SK-N-SH (cell line): ENCODE results near the gene EVL. TPM values are rescaled to one million over a fixed set of nuclear protein-coding genes. Genes with fewer than 3 reads are reported as not detected.
A peak's percentile ranks its signal among the peaks of the same experiment; 100 is the strongest.

Source experiments
- CTCF ChIA-PET: fragments of 300-600, 350-600 bp; formaldehyde crosslinking; extraction: SDS; loops from one replicate; lab custom pipeline; 2021; lab: Yijun Ruan, JAX
- POLR2A ChIA-PET: fragments of 350-600 bp; sonication (Branson Sonifier 250); formaldehyde crosslinking; extraction: SDS; loops from one replicate; lab custom pipeline; 2020; ENCODE audit warnings: antibody characterized with exemption, inconsistent platforms; lab: Yijun Ruan, JAX
- DNase-seq: peaks from one replicate; pipeline ENCODE4 v3.0.0; 2012
- H2AFZ ChIP-seq: fragments of 200-600 bp; sonication (generic); 2 replicates; pipeline ENCODE4 v1.8.1; 2016; ENCODE audit warnings: antibody characterized with exemption, mild to moderate bottlenecking, low read depth
- H3F3A ChIP-seq: fragments of 200-600 bp; sonication (generic); replicated peaks from 2 replicates; pipeline ENCODE3; 2016; ENCODE audit warnings: antibody characterized with exemption, mild to moderate bottlenecking; ENCODE audit not compliant: insufficient read depth
- H3K27ac ChIP-seq, 2 experiments: fragments of 200-500 bp in 1 of 2; fragments of 200-600 bp in 1 of 2; sonication (Bioruptor generic) in 1 of 2; sonication (generic), shearing (Covaris generic) in 1 of 2; 2 replicates each; pipeline versions ENCODE4 v1.5.1 to v1.6.1; 2014 to 2016; ENCODE audit warnings: low read depth in 2 of 2, inconsistent platforms in 1 of 2, low read length in 1 of 2, mild to moderate bottlenecking in 1 of 2, mixed read lengths in 1 of 2
- H3K27me3 ChIP-seq: fragments of 200-600 bp; sonication (generic), shearing (Covaris generic); 2 replicates; pipeline ENCODE4 v1.6.1; 2016; ENCODE audit warnings: mixed run types; ENCODE audit not compliant: insufficient read depth
- H3K36me3 ChIP-seq, 2 experiments: fragments of 200-500 bp in 1 of 2; fragments of 200-600 bp in 1 of 2; sonication (Bioruptor generic) in 1 of 2; sonication (generic) in 1 of 2; replicated peaks in 1 of 2; 2 replicates each; pipeline versions ENCODE3 to v1.5.1; 2014 to 2016; ENCODE audit warnings: low read length in 1 of 2, mild to moderate bottlenecking in 1 of 2; ENCODE audit not compliant: insufficient read depth in 2 of 2, control insufficient read depth in 1 of 2
- H3K4me1 ChIP-seq, 2 experiments: fragments of 200-500 bp in 1 of 2; fragments of 200-600 bp in 1 of 2; sonication (Bioruptor generic) in 1 of 2; sonication (generic), shearing (Covaris generic) in 1 of 2; 2 replicates each; pipeline versions ENCODE4 v1.5.1 to v1.6.1; 2014 to 2016; ENCODE audit warnings: low read depth in 1 of 2, low read length in 1 of 2, mixed run types in 1 of 2; ENCODE audit not compliant: insufficient read depth in 2 of 2, control insufficient read depth in 1 of 2
- H3K4me2 ChIP-seq: fragments of 200-600 bp; sonication (generic), shearing (Covaris generic); 2 replicates; pipeline ENCODE4 v1.6.1; 2017; ENCODE audit warnings: mixed run types
- H3K4me3 ChIP-seq, 2 experiments: fragments of 200-500 bp in 1 of 2; fragments of 200-600 bp in 1 of 2; sonication (Bioruptor generic) in 1 of 2; sonication (generic), shearing (Covaris generic) in 1 of 2; 2 replicates each; pipeline versions ENCODE4 v1.5.1 to v1.8.1; 2014 to 2016; ENCODE audit warnings: low read depth in 2 of 2, inconsistent platforms in 1 of 2, low read length in 1 of 2, mild to moderate bottlenecking in 1 of 2, mixed read lengths in 1 of 2, moderate library complexity in 1 of 2
- H3K79me2 ChIP-seq: fragments of 200-600 bp; sonication (generic); 2 replicates; pipeline ENCODE4 v1.8.1; 2017; ENCODE audit warnings: mild to moderate bottlenecking; ENCODE audit not compliant: insufficient read depth
- H3K9ac ChIP-seq: fragments of 200-600 bp; sonication (generic); 2 replicates; pipeline ENCODE4 v1.6.1; 2017; ENCODE audit warnings: mixed run types
- H3K9me2 ChIP-seq: fragments of 200-600 bp; sonication (generic); 2 replicates; pipeline ENCODE4 v1.6.1; 2017; ENCODE audit warnings: mixed run types
- H3K9me3 ChIP-seq: fragments of 200-600 bp; sonication (generic); 2 replicates; pipeline ENCODE4 v1.6.1; 2017; ENCODE audit warnings: mixed run types, mild to moderate bottlenecking, moderate library complexity
- H4K20me1 ChIP-seq: fragments of 200-600 bp; sonication (generic); 2 replicates; pipeline ENCODE4 v1.6.1; 2017; ENCODE audit warnings: mild to moderate bottlenecking, mixed run types; ENCODE audit not compliant: insufficient read depth
- CHD2 ChIP-seq: fragments of 150-350 bp; IDR thresholded peaks from 2 replicates; pipeline ENCODE4 v1.6.1; 2018; ENCODE audit warnings: low read length; ENCODE audit not compliant: partially characterized antibody
- CTCF ChIP-seq: fragments of 200-600 bp; sonication (generic); IDR thresholded peaks from 2 replicates; pipeline ENCODE4 v1.6.1; 2017; ENCODE audit warnings: antibody characterized with exemption, mild to moderate bottlenecking, moderate library complexity
- EP300 ChIP-seq, 2 experiments: IDR thresholded peaks; 2 replicates each; pipeline versions ENCODE4 v1.4.0 to v1.6.1; 2012; ENCODE audit warnings: borderline replicate concordance in 1 of 2, low read depth in 1 of 2, low read length in 1 of 2
- EZH2phosphoT487 ChIP-seq: fragments of 200-600 bp; sonication (generic); IDR thresholded peaks from 2 replicates; pipeline ENCODE4 v1.6.1; 2017; ENCODE audit warnings: low read depth, mixed run types, mild to moderate bottlenecking, antibody characterized with exemption, moderate library complexity, borderline replicate concordance
- FOSL2 ChIP-seq: IDR thresholded peaks from 2 replicates; pipeline ENCODE4 v1.4.0; 2012; ENCODE audit warnings: low read depth, mild to moderate bottlenecking, moderate library complexity, borderline replicate concordance
- FOXJ3 ChIP-seq: sonication (generic); formaldehyde crosslinking; IDR thresholded peaks from 2 replicates; pipeline ENCODE4 v1.5.1; 2020; ENCODE audit warnings: mild to moderate bottlenecking, missing genetic modification reagents
- GABPA ChIP-seq: IDR thresholded peaks from 2 replicates; pipeline ENCODE4 v1.4.0; 2012; ENCODE audit warnings: low read depth, mild to moderate bottlenecking
- GATA2 ChIP-seq: sonication (generic); formaldehyde crosslinking; IDR thresholded peaks from 2 replicates; pipeline ENCODE4 v1.5.0; 2020; ENCODE audit warnings: mild to moderate bottlenecking, missing genetic modification reagents
- IRF3 ChIP-seq: fragments of 150-350 bp; IDR thresholded peaks from 2 replicates; pipeline ENCODE4 v1.6.1; 2016; ENCODE audit warnings: mild to moderate bottlenecking, low read depth, low read length
- NFIC ChIP-seq: IDR thresholded peaks from 2 replicates; pipeline ENCODE4 v1.4.0; 2012; ENCODE audit warnings: borderline replicate concordance
- PBX3 ChIP-seq: IDR thresholded peaks from 2 replicates; pipeline ENCODE4; 2012
- POLR2AphosphoS5 ChIP-seq: IDR thresholded peaks from 2 replicates; pipeline ENCODE4 v1.6.1; 2012; ENCODE audit warnings: low read depth, low read length
- RAD21 ChIP-seq: IDR thresholded peaks from 2 replicates; pipeline ENCODE4 v1.6.1; 2012; ENCODE audit warnings: mild to moderate bottlenecking, low read length
- SIN3A ChIP-seq: IDR thresholded peaks from 2 replicates; pipeline ENCODE4 v1.6.1; 2012; ENCODE audit warnings: low read depth, mild to moderate bottlenecking, low read length, moderate library complexity, borderline replicate concordance
- TCF12 ChIP-seq: IDR thresholded peaks from 2 replicates; pipeline ENCODE4 v1.4.0; 2012
- USF1 ChIP-seq: IDR thresholded peaks from 2 replicates; pipeline ENCODE4 v1.4.0; 2012; ENCODE audit warnings: low read depth, borderline replicate concordance
- WGBS: methylation state at CpG from one replicate; pipeline ENCODE4 v1.1.6; 2017; ENCODE audit warnings: low lambda C conversion rate; 5-methylcytosine and 5-hydroxymethylcytosine counted together
- polyA plus RNA-seq, 3 experiments: library from polyadenylated mRNA; depleted of rRNA; stranded (reverse); fragments of >200 nt; gene quantifications; 2 replicates each; pipeline ENCODE4 v1.2.3, GENCODE V29; 2012

Gene EVL
- polyA plus RNA-seq, 1 of the 3 experiments (the other 2 are of a cell fraction) = 36.5 TPM

GRCh38 chr14:100096656-100097055 lies 31.4 kb downstream of the EVL start:
- H3K4me2 ChIP-seq = no peak overlapping the region

More at GRCh38 chr14:100096656-100097055, 31.4 kb downstream of the EVL start:
- H3K9ac ChIP-seq = no peak overlapping the region
- TF ChIP-seq FOXJ3 (CRISPR knock-in tag) (no peak), FOSL2 (no peak), EP300 (IDR thresholded peaks at IDR 0.05; ENCODE audit: borderline replicate concordance in 1 of 2, low read depth in 1 of 2, low read length in 1 of 2) (peak in 1 of 2 experiments; percentile 40; a peak in 1 of 4 replicates), EZH2phosphoT487 (no peak), IRF3 (no peak), TCF12 (peak; percentile 79), NFIC (peak; percentile 15), SIN3A (no peak), POLR2AphosphoS5 (no peak), CTCF (no peak), GATA2 (CRISPR knock-in tag) (peak; percentile 33; the same call in 1 of the 2 replicates), GABPA (no peak), RAD21 (no peak), CHD2 (no peak), PBX3 (peak; percentile 52), USF1 (no peak)
- no peaks in the 10 kb centered on the region for H3K9me3 ChIP-seq
- H2AFZ ChIP-seq = no peak overlapping the region
- H3K79me2 ChIP-seq = no peaks in the 10 kb centered on the region; the same call in 1 of the 2 replicates
- H3K9me2 ChIP-seq = no peaks in the 10 kb centered on the region
- CTCF ChIA-PET = interaction anchor here (0.6 to 6.5 kb wide), 5 partner anchors 8 to 114 kb away, joined by 3 to 40 read pairs (median 7); no protein-coding TSS in a partner anchor
- no peak overlapping the region for H3K27ac ChIP-seq
- no peaks in the 10 kb centered on the region for H3K36me3 ChIP-seq
- peaks cover 0 to 20% of the 10 kb centered on the region in 2 experiments; a peak in 1 of 4 replicates for H3K4me1 ChIP-seq
- no peaks in the 10 kb centered on the region for H3K27me3 ChIP-seq
- H4K20me1 ChIP-seq = no peaks in the 10 kb centered on the region
- 53% methylated on average over 3 of the region's 3 CpGs for WGBS
- DNase-seq = no peak
- POLR2A ChIA-PET = no interaction called here
- no peak overlapping the region for H3K4me3 ChIP-seq
- H3F3A ChIP-seq = no peaks in the 10 kb centered on the region
